Measurements from ENCODE around the gene STK16. TPM values are rescaled to one million over a fixed set of nuclear protein-coding genes. Genes with fewer than 3 reads are reported as not detected.
"Not testable (repeated sequence)": the region's sequence is repeated elsewhere in the genome, so short reads cannot be mapped to it uniquely, and the experiment has no call there.

The STK16 gene
- total RNA-seq, 1 donor from 2014 or later = 50.8 TPM

GRCh38 chr2:219252084-219252483 is 6.8 kb downstream of the STK16 start:
- FAIRE-seq = no peak
- Histone ChIP-seq H3K27me3 (ENCODE audit: control insufficient read depth, insufficient read depth, low read length) (no peaks in the 10 kb centered on the region), H3K36me3 (ENCODE audit: control insufficient read depth, insufficient read depth, low read length) (peaks cover 23% of the 10 kb centered on the region), H3K4me3 (ENCODE audit: low read depth, low read length) (peak overlapping the region; percentile 93)
- peak; percentile 75 for DNase-seq (ENCODE audit: low read depth)
- peak; percentile 18 for TF ChIP-seq CTCF (IDR thresholded peaks at IDR 0.05; ENCODE audit: insufficient read depth, low read length, severe bottlenecking)

GRCh38 chr2:219252570-219252899 is 7.3 kb downstream of the STK16 start:
- Histone ChIP-seq H3K4me3 (ENCODE audit: low read depth, low read length) (peak overlapping the region; percentile 93), H3K36me3 (ENCODE audit: control insufficient read depth, insufficient read depth, low read length) (peaks cover 23% of the 10 kb centered on the region), H3K27me3 (ENCODE audit: control insufficient read depth, insufficient read depth, low read length) (no peaks in the 10 kb centered on the region)
- FAIRE-seq (no peak), DNase-seq (ENCODE audit: low read depth) (no peak)
- no peak for TF ChIP-seq CTCF (IDR thresholded peaks at IDR 0.05; ENCODE audit: insufficient read depth, low read length, severe bottlenecking)

GRCh38 chr2:219252900-219253752 is 7.8 kb downstream of the STK16 start, which contains the start of gene TUBA4B:
TSS of gene TUBA4B (plus strand) at chr2:219253243. CDS start at chr2:219253408, 165 bp downstream.
- FAIRE-seq = no peak
- peak within 1 kb of the TSS; percentile 93 for H3K4me3 ChIP-seq (ENCODE audit: low read depth, low read length)
- H3K36me3 ChIP-seq (ENCODE audit: control insufficient read depth, insufficient read depth, low read length) = peaks cover 21% of the 10 kb centered on the region
- TF ChIP-seq CTCF (IDR thresholded peaks at IDR 0.05; ENCODE audit: insufficient read depth, low read length, severe bottlenecking) = no peak
- no peaks in the 10 kb centered on the region for H3K27me3 ChIP-seq (ENCODE audit: control insufficient read depth, insufficient read depth, low read length)
- peak; percentile 46 for DNase-seq (ENCODE audit: low read depth)

- Histone ChIP-seq H3K36me3 (ENCODE audit: control insufficient read depth, insufficient read depth, low read length) (peaks cover 17% of the 10 kb centered on the region), H3K4me3 (ENCODE audit: low read depth, low read length) (peak within 1 kb of the TSS; percentile 93), H3K27me3 (ENCODE audit: control insufficient read depth, insufficient read depth, low read length) (no peaks in the 10 kb centered on the region)
- peak; percentile 61 for DNase-seq (ENCODE audit: low read depth)
- TF ChIP-seq CTCF (IDR thresholded peaks at IDR 0.05; ENCODE audit: insufficient read depth, low read length, severe bottlenecking) = peak; percentile 10
- no peak for FAIRE-seq
Observed at GRCh38 chr2:219253753-219254589, 8.7 kb downstream of the STK16 start, which contains the start of gene TUBA4A. TSS of gene TUBA4A (minus strand) at chr2:219253918. CDS start at chr2:219253858, 60 bp downstream.

GRCh38 chr2:219254590-219255201 is 9.4 kb downstream of the STK16 start:
- H3K27me3 ChIP-seq (ENCODE audit: control insufficient read depth, insufficient read depth, low read length) = no peaks in the 10 kb centered on the region
- peaks cover 17% of the 10 kb centered on the region for H3K36me3 ChIP-seq (ENCODE audit: control insufficient read depth, insufficient read depth, low read length)
- DNase-seq (ENCODE audit: low read depth) (no peak), FAIRE-seq (no peak)
- no peak for TF ChIP-seq CTCF (IDR thresholded peaks at IDR 0.05; ENCODE audit: insufficient read depth, low read length, severe bottlenecking)
- H3K4me3 ChIP-seq (ENCODE audit: low read depth, low read length) = peak overlapping the region; percentile 93

- H3K36me3 ChIP-seq (ENCODE audit: control insufficient read depth, insufficient read depth, low read length); H3K4me3 ChIP-seq (ENCODE audit: low read depth, low read length); FAIRE-seq; H3K27me3 ChIP-seq (ENCODE audit: control insufficient read depth, insufficient read depth, low read length); DNase-seq (ENCODE audit: low read depth): not testable (repeated sequence)
Observed at GRCh38 chr2:219258942-219259341, 13.7 kb downstream of the STK16 start.
